HG02610 (cell line): ENCODE measurements around the gene ZXDC.

Experiments used
- ATAC-seq: cut with Tn5 transposase; IDR thresholded peaks from one replicate; pipeline ENCODE4 v1.9.1; 2021; ENCODE audit warnings: mild to moderate bottlenecking, moderate library complexity; ENCODE audit not compliant: unreplicated experiment

Gene ZXDC

GRCh38 chr3:126399756-126400155 lies 75.9 kb downstream of the ZXDC start:
- no peak for ATAC-seq

- ATAC-seq, result peak; percentile 74
These were observed 76.3 kb downstream of the ZXDC start for GRCh38 chr3:126399351-126399735.

GRCh38 chr3:126398423-126399350 lies 77.0 kb downstream of the ZXDC start:
- no peak for ATAC-seq

DNA sequence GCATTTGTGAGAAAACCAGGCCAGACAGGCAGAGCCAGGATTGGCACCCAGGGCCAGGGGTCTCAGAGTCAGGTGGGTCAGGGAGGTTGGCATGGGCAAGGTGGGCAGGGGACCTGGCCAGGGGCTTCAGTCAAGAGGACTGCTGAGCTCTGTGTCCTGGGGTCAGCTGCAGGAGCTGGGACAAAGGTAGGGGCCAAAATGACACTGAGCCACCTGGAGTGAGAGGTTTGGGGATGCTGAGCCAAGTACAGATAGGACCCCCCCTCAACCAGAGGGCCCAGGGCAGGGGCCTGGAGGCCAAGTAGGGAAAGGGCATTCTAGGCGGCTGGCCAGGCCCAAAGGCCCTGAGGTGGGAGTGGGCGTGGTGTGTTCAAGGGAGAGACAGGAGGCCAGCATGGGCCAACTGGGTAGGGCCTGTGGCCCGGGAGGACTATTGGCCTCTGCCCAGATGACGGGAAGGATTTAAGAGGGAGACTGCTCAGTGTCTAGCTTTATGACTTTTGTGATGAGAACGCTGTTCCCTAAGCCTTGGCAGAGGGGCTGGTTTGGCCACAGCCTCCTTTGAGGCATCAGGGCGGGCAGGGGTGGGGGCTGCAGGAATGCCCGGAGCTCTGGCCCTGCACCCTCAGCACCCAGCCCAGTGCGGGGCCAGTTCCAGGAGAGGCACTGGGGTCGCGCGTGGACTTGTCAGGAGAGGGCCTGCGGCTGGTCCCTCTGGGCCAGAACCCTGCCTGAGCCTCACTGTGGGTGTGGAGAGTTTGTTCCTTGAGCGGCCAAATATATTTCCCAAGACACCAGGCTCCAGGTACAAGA lies 77.9 kb downstream of the ZXDC start:
- no peak for ATAC-seq

DNA sequence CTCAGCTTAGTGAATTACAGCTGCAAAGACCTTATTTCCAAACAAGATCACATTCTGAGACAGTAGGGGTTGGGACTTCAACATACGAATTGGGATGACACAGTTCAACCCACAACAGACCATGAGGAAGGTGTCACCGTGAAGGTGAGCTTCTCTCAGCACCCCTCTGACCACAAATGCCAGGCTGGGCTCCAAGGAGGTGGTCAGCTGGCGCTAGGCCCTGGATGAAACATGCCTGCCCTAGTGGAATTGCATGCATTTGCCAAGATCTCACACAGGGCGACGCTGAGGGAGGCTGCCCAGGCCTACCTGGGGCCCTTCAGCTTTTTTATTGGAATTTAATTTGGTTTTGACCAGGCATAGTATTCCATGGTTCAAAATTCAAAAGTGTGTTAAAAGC lies 79.2 kb downstream of the ZXDC start:
- no peak for ATAC-seq

- ATAC-seq, result no peak
These were observed 79.7 kb downstream of the ZXDC start for GRCh38 chr3:126395846-126396513.

GRCh38 chr3:126394977-126395321 lies 80.7 kb downstream of the ZXDC start:
- ATAC-seq, result no peak

GRCh38 chr3:126394179-126394976 lies 81.3 kb downstream of the ZXDC start, which contains the start of gene CFAP100:
TSS of gene CFAP100 (plus strand) at chr3:126394909. CDS start at chr3:126396001, 1,092 bp downstream.
- no peak for ATAC-seq

GRCh38 chr3:126393563-126393962 lies 82.1 kb downstream of the ZXDC start:
- no peak for ATAC-seq

DNA sequence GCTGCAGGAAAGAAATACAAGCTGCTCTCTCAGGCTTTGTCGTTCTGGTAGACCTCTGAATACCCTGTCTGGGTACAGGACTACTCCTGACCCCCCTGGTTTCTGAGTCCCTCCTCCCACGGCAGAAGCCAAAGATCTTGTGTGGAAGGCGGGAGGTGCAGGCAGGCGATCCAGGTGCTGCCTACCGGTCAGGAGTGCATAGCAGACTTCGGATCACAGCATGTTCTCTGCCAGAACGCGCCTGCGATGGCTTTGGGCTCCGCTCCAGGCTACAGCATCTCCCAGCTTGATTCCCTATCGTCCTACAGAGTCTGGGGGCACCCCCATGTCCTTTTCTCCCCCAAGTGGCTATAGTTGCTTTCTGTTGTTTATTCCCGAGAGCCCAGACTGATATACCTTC lies 83.4 kb downstream of the ZXDC start:
- ATAC-seq, result no peak

GRCh38 chr3:126391631-126392030 lies 84.1 kb downstream of the ZXDC start:
- no peak for ATAC-seq

DNA sequence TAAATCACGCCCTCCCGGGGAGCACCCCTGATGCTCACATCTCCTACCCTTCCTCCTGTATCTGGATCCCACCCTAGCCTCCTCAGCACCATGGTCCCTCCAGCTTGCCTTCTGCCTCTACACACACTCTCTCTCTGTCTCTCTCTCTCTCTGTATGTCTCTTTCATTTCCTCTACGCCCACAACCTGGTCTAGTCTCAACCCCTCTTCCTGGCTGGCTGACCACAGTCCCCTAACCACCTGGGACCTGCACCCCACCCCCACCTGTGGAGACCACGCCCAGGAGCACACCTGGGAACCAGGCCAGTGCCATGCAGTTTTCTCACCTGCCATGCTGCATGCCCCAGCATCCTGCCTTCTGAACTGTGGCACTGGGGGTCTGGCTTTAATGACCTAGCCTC lies 84.9 kb downstream of the ZXDC start:
- ATAC-seq, result no peak

DNA sequence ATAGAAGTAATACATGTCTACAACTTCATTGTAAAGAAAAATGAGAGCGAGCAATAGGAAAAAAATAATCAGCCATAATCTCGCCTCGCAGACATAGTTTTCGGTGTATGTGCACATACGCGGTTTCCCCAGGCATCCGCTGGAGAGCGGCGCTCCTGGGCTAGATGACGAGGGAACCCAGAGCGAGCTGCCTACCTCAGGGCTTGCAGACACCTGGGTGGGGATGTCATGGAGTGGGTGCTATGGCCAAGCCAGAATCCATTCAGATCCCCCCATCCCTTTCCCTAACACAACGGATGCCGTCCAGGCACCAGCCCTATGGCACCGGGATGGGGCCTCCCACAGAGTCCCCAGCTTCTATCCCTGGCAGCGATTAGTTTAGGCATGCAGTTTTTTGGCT lies 85.5 kb downstream of the ZXDC start:
- ATAC-seq, result no peak

DNA sequence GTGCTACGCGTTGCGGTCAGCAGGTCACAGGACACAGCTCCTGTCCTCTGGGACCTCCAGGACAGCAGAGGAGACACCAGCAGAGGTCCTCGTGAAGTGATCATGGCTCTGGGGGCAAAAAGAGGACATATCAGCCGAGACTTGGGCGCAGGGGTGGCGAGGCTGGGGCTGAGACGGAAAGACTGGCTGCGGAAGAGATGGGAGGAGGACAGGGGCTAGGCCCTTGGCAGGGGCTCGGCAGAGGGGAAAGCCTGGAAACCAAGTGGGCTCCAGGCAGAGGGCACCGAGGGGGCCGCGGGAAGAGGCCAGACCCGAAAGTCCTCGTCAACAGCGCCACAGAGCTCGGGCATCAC lies 85.9 kb downstream of the ZXDC start:
- ATAC-seq, result no peak

DNA sequence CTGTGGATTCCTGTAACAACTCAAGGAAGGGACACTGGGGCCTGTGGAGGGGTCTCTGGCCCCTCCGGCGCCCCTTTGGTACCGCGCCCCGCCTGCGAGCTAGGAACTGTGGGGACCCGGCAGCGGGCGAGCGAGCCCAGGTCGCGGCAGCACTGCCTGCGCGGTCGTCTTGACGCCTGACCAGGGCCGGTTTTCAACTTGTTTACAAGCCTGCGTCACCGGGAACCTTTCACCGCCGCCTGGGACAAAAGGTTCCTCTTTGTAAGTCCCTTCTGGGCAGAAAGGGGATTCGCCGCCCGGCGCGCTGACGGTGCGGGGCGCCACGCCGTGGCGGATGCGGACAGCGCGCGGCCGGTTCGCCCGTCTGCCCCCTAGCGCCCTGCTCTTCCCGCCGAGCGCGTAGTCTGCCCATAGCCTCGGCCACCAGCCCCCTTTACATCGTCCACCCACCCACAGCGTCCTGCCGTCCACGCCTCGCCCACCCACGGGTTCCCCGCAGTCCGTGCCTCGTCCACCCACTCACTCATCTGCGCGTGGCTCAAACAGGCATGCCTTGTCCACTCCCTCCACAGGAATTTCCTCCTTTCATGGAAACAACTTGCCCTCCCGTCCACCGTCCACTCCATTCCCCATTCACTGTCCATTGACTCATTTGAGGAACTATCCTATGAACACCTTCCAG lies 86.4 kb downstream of the ZXDC start:
- peak; percentile 64 for ATAC-seq
